Retinal pigment epithelial cell (primary cell): ENCODE results near the gene SS18L1.
A peak's percentile ranks its signal among the peaks of the same experiment; 100 is the strongest.

Experiments
- DNase-seq: peaks from one replicate; pipeline ENCODE4 v3.0.0-alpha.2; 2010; ENCODE audit warnings: low read depth
- H3K4me3 ChIP-seq: 2 replicates; pipeline ENCODE4 v1.5.1; 2011; ENCODE audit warnings: mild to moderate bottlenecking, low read length, control low read depth, moderate library complexity
- CTCF ChIP-seq: conservative IDR thresholded peaks from 2 replicates; pipeline ENCODE4 v1.5.1; 2011; ENCODE audit warnings: low read depth, low read length, control low read depth, inconsistent platforms

The SS18L1 gene

GRCh38 chr20:62143081-62143956 lies at the start of gene SS18L1, which contains the start of gene PSMA7:
Gene SS18L1, plus strand, starts transcription at chr20:62143769. Its CDS starts 52 bp downstream, at chr20:62143821.
Gene PSMA7, minus strand, starts transcription at chr20:62143394. Its CDS starts 91 bp downstream, at chr20:62143303.
- DNase-seq: no peak
- TF ChIP-seq CTCF: no peak
- H3K4me3 ChIP-seq: peak within 1 kb of the TSS; percentile 82

GRCh38 chr20:62096421-62097380 lies 46.9 kb upstream of the SS18L1 start:
- no peak for DNase-seq
- H3K4me3 ChIP-seq: no peak overlapping the region
- no peak for TF ChIP-seq CTCF

GRCh38 chr20:62097881-62098407 lies 45.6 kb upstream of the SS18L1 start:
- TF ChIP-seq CTCF: no peak
- no peak overlapping the region for H3K4me3 ChIP-seq
- DNase-seq: no peak

- TF ChIP-seq CTCF: no peak
- no peak overlapping the region for H3K4me3 ChIP-seq
- no peak for DNase-seq
Observed at GRCh38 chr20:62101078-62101477, 42.5 kb upstream of the SS18L1 start.

- H3K4me3 ChIP-seq: no peak overlapping the region
- no peak for TF ChIP-seq CTCF
- no peak for DNase-seq
Observed at GRCh38 chr20:62103508-62104233, 39.9 kb upstream of the SS18L1 start.

- no peak for TF ChIP-seq CTCF
- no peak for DNase-seq
- no peak overlapping the region for H3K4me3 ChIP-seq
Observed at GRCh38 chr20:62104234-62104789, 39.3 kb upstream of the SS18L1 start.
